NCI-H1436 (cell line): ENCODE results near the gene SEZ6L.

ENCODE experiments used
- DNase-seq: peaks from one replicate; lab custom pipeline; 2025; lab: John Stamatoyannopoulos, UW

Gene SEZ6L

GRCh38 chr22:26169315-26170111 is at the start of gene SEZ6L:
Gene SEZ6L, plus strand, starts transcription at chr22:26169462. Its CDS starts 208 bp downstream, at chr22:26169670.
- DNase-seq: peak; percentile 44

GRCh38 chr22:26122920-26123468 is 46.3 kb upstream of the SEZ6L start:
- DNase-seq: no peak

GRCh38 chr22:26124991-26125725 is 44.1 kb upstream of the SEZ6L start:
- DNase-seq: peak; percentile 86

GRCh38 chr22:26127126-26127525 is 42.1 kb upstream of the SEZ6L start:
- no peak for DNase-seq

GRCh38 chr22:26127556-26127955 is 41.7 kb upstream of the SEZ6L start:
- DNase-seq: no peak

GRCh38 chr22:26131589-26132154 is 37.6 kb upstream of the SEZ6L start:
- DNase-seq: no peak

GRCh38 chr22:26134654-26135330 is 34.5 kb upstream of the SEZ6L start:
- DNase-seq: no peak

- no peak for DNase-seq
Measured at GRCh38 chr22:26135806-26136205, 33.5 kb upstream of the SEZ6L start.

- DNase-seq: no peak
Measured at GRCh38 chr22:26139310-26139709, 30.0 kb upstream of the SEZ6L start.

- no peak for DNase-seq
Measured at GRCh38 chr22:26141831-26142230, 27.4 kb upstream of the SEZ6L start.

- no peak for DNase-seq
Measured at GRCh38 chr22:26143806-26144325, 25.4 kb upstream of the SEZ6L start.

GRCh38 chr22:26159886-26160285 is 9.4 kb upstream of the SEZ6L start:
- DNase-seq: no peak

GRCh38 chr22:26161746-26162145 is 7.5 kb upstream of the SEZ6L start:
- peak; percentile 33 for DNase-seq

- no peak for DNase-seq
Measured at GRCh38 chr22:26162926-26163325, 6.3 kb upstream of the SEZ6L start.

- DNase-seq: no peak
Measured at GRCh38 chr22:26164174-26164573, 5.1 kb upstream of the SEZ6L start.

GRCh38 chr22:26168330-26168851 is 871 bp upstream of the SEZ6L start:
- DNase-seq: peak; percentile 12

GRCh38 chr22:26168939-26169314 is 335 bp upstream of the SEZ6L start:
- no peak for DNase-seq

- no peak for DNase-seq
Measured at GRCh38 chr22:26170112-26170492, 840 bp downstream of the SEZ6L start.

GRCh38 chr22:26170795-26171580 is 1.7 kb downstream of the SEZ6L start:
- DNase-seq: peak; percentile 35

GRCh38 chr22:26172389-26172990 is 3.2 kb downstream of the SEZ6L start:
- DNase-seq: peak; percentile 67
